Measurements from ENCODE around the gene CDADC1.

The CDADC1 gene

DNA sequence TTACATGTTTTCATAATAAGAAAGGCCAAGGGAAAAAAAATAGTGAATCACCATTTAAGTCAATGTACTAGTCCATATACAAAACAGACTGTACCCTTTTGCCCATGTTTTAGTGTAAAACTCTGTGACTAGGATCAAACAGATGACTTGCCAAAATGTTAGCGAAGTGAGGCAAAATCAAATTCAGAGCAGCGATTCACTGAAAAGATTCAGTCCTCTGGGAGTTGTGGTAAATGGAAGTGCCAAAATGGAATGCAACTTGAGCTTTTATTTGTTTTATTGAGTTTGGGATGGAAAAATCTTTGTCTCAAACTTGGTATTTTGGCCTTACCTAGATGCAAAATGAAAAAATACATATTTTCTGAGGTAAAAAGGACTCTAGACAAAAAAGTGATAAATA is 9.1 kb downstream of the CDADC1 start:
- H3K27ac ChIP-seq (ENCODE audit: low read depth in 2 of 2, low read length in 2 of 2): no peak overlapping the region
- H3K9me3 ChIP-seq (ENCODE audit: control insufficient read depth in 2 of 2, low read length in 2 of 2): no peaks in the 10 kb centered on the region
- H3K4me3 ChIP-seq (ENCODE audit: low read length in 2 of 2): no peak overlapping the region
- no peaks in the 10 kb centered on the region for H3K27me3 ChIP-seq (ENCODE audit: control insufficient read depth in 2 of 2, insufficient read depth in 2 of 2, low read length in 2 of 2)
- no peak overlapping the region for H3K9ac ChIP-seq (ENCODE audit: low read depth in 1 of 2, low read length in 2 of 2)
- no peaks in the 10 kb centered on the region for H3K4me1 ChIP-seq (ENCODE audit: control insufficient read depth in 2 of 2, insufficient read depth in 2 of 2, low read length in 2 of 2)
- peaks cover 22 to 37% of the 10 kb centered on the region in 2 donors for H3K36me3 ChIP-seq (ENCODE audit: control insufficient read depth in 2 of 2, insufficient read depth in 2 of 2, low read length in 2 of 2)

DNA sequence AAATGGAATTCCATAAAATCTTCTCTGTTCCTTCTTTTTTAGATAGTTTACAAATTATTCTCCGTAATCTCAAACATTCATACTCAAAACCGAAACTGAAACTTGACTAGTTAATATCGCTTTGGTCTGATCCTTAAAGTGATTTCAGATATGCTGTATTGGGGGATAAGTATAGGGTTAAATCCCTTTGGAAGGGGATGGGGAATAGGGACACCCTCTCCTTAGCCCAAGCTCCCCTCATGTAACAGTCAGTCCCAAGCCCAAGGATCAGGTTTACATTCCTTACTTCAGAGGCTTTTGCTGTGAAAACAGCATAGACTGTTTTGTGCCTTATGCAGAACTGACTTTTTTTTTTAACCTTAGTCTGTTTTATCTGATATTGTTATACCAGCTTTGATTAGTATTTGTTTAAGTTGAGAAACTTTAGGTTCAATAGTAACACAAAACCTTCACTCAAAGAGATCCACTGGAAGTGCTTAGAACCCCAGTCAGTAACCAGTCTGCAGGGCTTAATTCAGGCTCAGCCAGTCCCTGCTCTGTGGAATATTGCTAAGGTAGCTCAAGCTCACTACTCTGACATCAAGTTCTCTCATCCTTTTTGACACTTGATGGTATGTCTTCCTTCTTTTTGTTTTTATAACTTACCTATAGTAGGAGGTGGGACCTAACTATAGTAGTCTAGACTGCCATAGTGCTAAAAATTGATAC is 10.5 kb downstream of the CDADC1 start:
- H3K27me3 ChIP-seq (ENCODE audit: control insufficient read depth in 2 of 2, insufficient read depth in 2 of 2, low read length in 2 of 2): no peaks in the 10 kb centered on the region
- H3K4me3 ChIP-seq (ENCODE audit: low read length in 2 of 2): peak overlapping the region; percentile 45 to 68
- H3K9ac ChIP-seq (ENCODE audit: low read depth in 1 of 2, low read length in 2 of 2): peak overlapping the region in 1 of 2 donors; percentile 16
- H3K9me3 ChIP-seq (ENCODE audit: control insufficient read depth in 2 of 2, low read length in 2 of 2): no peaks in the 10 kb centered on the region
- H3K36me3 ChIP-seq (ENCODE audit: control insufficient read depth in 2 of 2, insufficient read depth in 2 of 2, low read length in 2 of 2): peaks cover 22 to 39% of the 10 kb centered on the region in 2 donors
- no peaks in the 10 kb centered on the region for H3K4me1 ChIP-seq (ENCODE audit: control insufficient read depth in 2 of 2, insufficient read depth in 2 of 2, low read length in 2 of 2)
- no peak overlapping the region for H3K27ac ChIP-seq (ENCODE audit: low read depth in 2 of 2, low read length in 2 of 2)

DNA sequence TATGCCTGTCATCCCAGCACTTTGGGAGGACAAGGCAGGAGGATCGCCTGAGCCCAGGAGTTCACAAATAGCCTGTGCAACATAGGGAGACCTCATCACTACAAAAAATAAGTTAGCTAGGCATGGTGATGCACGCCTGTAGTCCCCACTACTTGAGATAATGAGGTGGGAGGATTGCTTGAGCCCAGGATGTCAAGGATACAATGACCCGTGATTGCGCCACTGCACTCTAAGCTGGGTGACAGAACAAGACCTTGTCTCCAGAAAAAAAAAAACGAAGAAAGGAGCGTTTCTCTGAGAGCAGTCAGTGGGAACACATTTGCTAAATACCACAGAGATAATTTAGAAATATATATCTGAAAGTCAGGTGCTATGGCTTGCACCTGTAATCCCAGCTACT is 11.9 kb downstream of the CDADC1 start:
- H3K27ac ChIP-seq (ENCODE audit: low read depth in 2 of 2, low read length in 2 of 2): no peak overlapping the region
- no peak overlapping the region for H3K9ac ChIP-seq (ENCODE audit: low read depth in 1 of 2, low read length in 2 of 2)
- peaks cover 22 to 39% of the 10 kb centered on the region in 2 donors for H3K36me3 ChIP-seq (ENCODE audit: control insufficient read depth in 2 of 2, insufficient read depth in 2 of 2, low read length in 2 of 2)
- no peaks in the 10 kb centered on the region for H3K4me1 ChIP-seq (ENCODE audit: control insufficient read depth in 2 of 2, insufficient read depth in 2 of 2, low read length in 2 of 2)
- H3K9me3 ChIP-seq (ENCODE audit: control insufficient read depth in 2 of 2, low read length in 2 of 2): no peaks in the 10 kb centered on the region
- H3K4me3 ChIP-seq (ENCODE audit: low read length in 2 of 2): no peak overlapping the region
- no peaks in the 10 kb centered on the region for H3K27me3 ChIP-seq (ENCODE audit: control insufficient read depth in 2 of 2, insufficient read depth in 2 of 2, low read length in 2 of 2)

DNA sequence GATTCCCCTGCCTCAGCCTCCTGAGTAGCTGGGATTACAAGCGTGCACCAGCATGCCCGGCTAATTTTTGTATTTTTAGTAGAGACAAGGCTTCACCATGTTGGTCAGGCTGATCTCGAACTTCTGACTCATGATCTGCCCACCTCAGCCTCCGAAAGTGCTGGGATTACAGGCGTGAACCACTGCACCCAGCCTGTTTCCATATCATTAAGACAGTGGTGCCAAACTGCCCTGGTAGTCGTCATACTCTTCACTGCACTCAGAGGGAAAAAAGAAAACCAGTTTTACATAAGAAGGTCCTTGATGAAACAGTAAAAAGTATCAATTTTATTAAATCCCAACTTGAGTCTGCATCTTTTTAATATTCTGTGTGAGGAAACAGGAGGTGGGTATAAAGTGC is 14.9 kb downstream of the CDADC1 start:
- H3K36me3 ChIP-seq (ENCODE audit: control insufficient read depth in 2 of 2, insufficient read depth in 2 of 2, low read length in 2 of 2): peaks cover 19 to 27% of the 10 kb centered on the region in 2 donors
- no peaks in the 10 kb centered on the region for H3K4me1 ChIP-seq (ENCODE audit: control insufficient read depth in 2 of 2, insufficient read depth in 2 of 2, low read length in 2 of 2)
- H3K27ac ChIP-seq (ENCODE audit: low read depth in 2 of 2, low read length in 2 of 2): no peak overlapping the region
- H3K9ac ChIP-seq (ENCODE audit: low read depth in 1 of 2, low read length in 2 of 2): no peak overlapping the region
- no peak overlapping the region for H3K4me3 ChIP-seq (ENCODE audit: low read length in 2 of 2)
- no peaks in the 10 kb centered on the region for H3K9me3 ChIP-seq (ENCODE audit: control insufficient read depth in 2 of 2, low read length in 2 of 2)
- H3K27me3 ChIP-seq (ENCODE audit: control insufficient read depth in 2 of 2, insufficient read depth in 2 of 2, low read length in 2 of 2): no peaks in the 10 kb centered on the region

DNA sequence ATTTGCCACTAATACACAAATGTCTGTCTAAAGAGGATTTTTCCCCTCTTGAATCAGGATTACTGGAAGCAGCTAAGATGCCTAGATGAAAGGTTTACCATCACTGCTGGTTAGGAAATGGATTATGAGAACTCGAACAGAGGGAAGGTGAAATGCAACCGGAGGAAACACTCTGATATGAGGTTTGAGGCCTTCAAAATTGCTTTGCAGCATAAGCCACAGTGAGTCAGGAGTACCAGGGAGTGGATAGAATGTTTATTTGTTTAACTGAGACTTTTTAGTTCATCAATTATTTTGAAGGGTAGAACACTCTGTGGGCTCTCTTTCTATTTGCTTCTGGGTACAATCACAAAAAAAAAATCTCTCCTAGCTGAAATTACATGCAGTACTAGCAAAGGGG is 18.1 kb downstream of the CDADC1 start:
- Histone ChIP-seq H3K4me3 (ENCODE audit: low read length in 2 of 2) (no peak overlapping the region), H3K9me3 (ENCODE audit: control insufficient read depth in 2 of 2, low read length in 2 of 2) (no peaks in the 10 kb centered on the region), H3K27ac (ENCODE audit: low read depth in 2 of 2, low read length in 2 of 2) (no peak overlapping the region), H3K36me3 (ENCODE audit: control insufficient read depth in 2 of 2, insufficient read depth in 2 of 2, low read length in 2 of 2) (peaks cover 18 to 19% of the 10 kb centered on the region in 2 donors), H3K4me1 (ENCODE audit: control insufficient read depth in 2 of 2, insufficient read depth in 2 of 2, low read length in 2 of 2) (no peaks in the 10 kb centered on the region), H3K9ac (ENCODE audit: low read depth in 1 of 2, low read length in 2 of 2) (no peak overlapping the region), H3K27me3 (ENCODE audit: control insufficient read depth in 2 of 2, insufficient read depth in 2 of 2, low read length in 2 of 2) (no peaks in the 10 kb centered on the region)

DNA sequence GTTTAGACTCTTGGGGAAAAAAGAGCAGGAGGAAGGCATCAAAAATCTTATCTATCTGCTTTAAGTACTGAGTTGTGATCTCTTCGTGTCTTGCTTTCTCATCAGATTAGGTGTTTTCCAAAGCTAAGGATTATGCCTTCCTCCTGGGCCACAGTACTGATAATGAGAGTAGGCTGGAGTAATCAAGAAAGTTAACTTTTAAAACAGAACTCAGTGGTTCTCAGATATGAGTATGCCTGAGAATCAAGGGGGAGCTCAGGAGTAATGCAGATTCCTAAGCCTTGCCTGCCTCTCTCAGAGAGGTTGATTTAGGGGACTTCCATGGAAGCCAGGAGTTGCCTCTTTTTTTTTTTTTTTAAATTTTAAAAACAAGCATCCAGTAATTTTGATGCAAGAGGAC is 23.5 kb downstream of the CDADC1 start:
- H3K27me3 ChIP-seq (ENCODE audit: control insufficient read depth in 2 of 2, insufficient read depth in 2 of 2, low read length in 2 of 2): no peaks in the 10 kb centered on the region
- no peak overlapping the region for H3K27ac ChIP-seq (ENCODE audit: low read depth in 2 of 2, low read length in 2 of 2)
- no peaks in the 10 kb centered on the region for H3K4me1 ChIP-seq (ENCODE audit: control insufficient read depth in 2 of 2, insufficient read depth in 2 of 2, low read length in 2 of 2)
- peaks cover 6 to 11% of the 10 kb centered on the region in 2 donors for H3K36me3 ChIP-seq (ENCODE audit: control insufficient read depth in 2 of 2, insufficient read depth in 2 of 2, low read length in 2 of 2)
- H3K9me3 ChIP-seq (ENCODE audit: control insufficient read depth in 2 of 2, low read length in 2 of 2): no peaks in the 10 kb centered on the region
- no peak overlapping the region for H3K9ac ChIP-seq (ENCODE audit: low read depth in 1 of 2, low read length in 2 of 2)
- H3K4me3 ChIP-seq (ENCODE audit: low read length in 2 of 2): no peak overlapping the region

DNA sequence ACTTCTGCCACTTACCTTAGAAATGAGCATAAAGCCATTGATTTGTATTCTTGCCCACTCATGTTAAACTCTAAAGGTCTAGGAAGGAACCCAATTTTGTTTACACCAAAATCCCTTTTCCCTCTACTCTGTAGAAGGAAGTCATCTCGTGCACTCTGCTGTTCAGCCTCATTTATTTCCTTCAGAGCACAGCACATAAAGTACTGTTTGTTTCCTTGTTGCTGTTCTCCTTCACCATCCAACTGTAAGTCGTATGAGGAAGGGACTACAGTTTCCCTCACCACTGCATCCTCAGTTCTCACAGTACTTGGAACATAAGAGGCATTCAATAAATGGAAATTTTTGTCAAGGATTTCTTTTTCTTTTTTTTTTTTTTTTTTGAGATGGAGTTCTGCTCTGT is 24.6 kb downstream of the CDADC1 start:
- H3K9me3 ChIP-seq (ENCODE audit: control insufficient read depth in 2 of 2, low read length in 2 of 2): no peaks in the 10 kb centered on the region
- H3K36me3 ChIP-seq (ENCODE audit: control insufficient read depth in 2 of 2, insufficient read depth in 2 of 2, low read length in 2 of 2): peaks cover 6 to 10% of the 10 kb centered on the region in 2 donors
- H3K9ac ChIP-seq (ENCODE audit: low read depth in 1 of 2, low read length in 2 of 2): no peak overlapping the region
- no peak overlapping the region for H3K4me3 ChIP-seq (ENCODE audit: low read length in 2 of 2)
- H3K4me1 ChIP-seq (ENCODE audit: control insufficient read depth in 2 of 2, insufficient read depth in 2 of 2, low read length in 2 of 2): no peaks in the 10 kb centered on the region
- no peaks in the 10 kb centered on the region for H3K27me3 ChIP-seq (ENCODE audit: control insufficient read depth in 2 of 2, insufficient read depth in 2 of 2, low read length in 2 of 2)
- no peak overlapping the region for H3K27ac ChIP-seq (ENCODE audit: low read depth in 2 of 2, low read length in 2 of 2)

DNA sequence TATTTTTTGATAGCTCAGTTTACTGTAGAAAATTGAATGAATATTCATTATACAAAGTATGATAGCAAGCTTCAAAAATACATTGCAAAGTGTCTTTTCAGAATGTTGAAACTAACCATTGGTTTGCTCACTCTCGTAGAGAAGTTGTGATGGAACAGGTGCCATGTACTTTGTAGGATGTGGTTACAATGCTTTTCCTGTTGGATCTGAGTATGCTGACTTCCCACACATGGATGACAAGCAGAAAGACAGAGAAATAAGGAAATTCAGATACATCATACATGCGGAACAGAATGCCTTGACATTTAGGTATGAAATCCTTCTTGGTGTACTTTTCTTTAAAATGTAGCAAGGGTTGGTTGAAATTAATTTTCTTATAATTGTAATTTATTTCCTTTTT is 30.5 kb downstream of the CDADC1 start:
- no peak overlapping the region for H3K4me3 ChIP-seq (ENCODE audit: low read length in 2 of 2)
- H3K9ac ChIP-seq (ENCODE audit: low read depth in 1 of 2, low read length in 2 of 2): no peak overlapping the region
- no peak overlapping the region for H3K27ac ChIP-seq (ENCODE audit: low read depth in 2 of 2, low read length in 2 of 2)
- no peaks in the 10 kb centered on the region for H3K9me3 ChIP-seq (ENCODE audit: control insufficient read depth in 2 of 2, low read length in 2 of 2)
- peaks cover 0 to 7% of the 10 kb centered on the region in 2 donors for H3K36me3 ChIP-seq (ENCODE audit: control insufficient read depth in 2 of 2, insufficient read depth in 2 of 2, low read length in 2 of 2)
- no peaks in the 10 kb centered on the region for H3K27me3 ChIP-seq (ENCODE audit: control insufficient read depth in 2 of 2, insufficient read depth in 2 of 2, low read length in 2 of 2)
- H3K4me1 ChIP-seq (ENCODE audit: control insufficient read depth in 2 of 2, insufficient read depth in 2 of 2, low read length in 2 of 2): no peaks in the 10 kb centered on the region

DNA sequence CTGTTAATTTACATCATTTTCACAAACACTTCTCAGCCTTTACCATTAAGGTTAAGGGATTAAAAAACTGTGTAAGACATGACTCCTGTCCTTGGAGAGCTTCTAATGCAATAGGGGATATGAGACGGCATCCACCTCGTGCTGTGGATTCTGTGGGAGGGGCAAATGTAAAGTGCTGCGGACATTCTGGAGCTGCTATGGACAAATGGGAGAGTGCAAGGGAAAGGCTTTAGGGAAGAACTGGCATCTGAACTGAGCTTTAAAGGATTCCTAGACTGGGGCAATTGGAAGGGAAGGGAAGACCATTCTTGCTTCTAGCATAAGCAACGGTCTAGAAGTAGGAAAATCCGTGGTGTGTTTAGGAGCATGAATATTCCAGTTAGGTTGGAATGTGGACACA is 31.4 kb downstream of the CDADC1 start:
- Histone ChIP-seq H3K27ac (ENCODE audit: low read depth in 2 of 2, low read length in 2 of 2) (no peak overlapping the region), H3K36me3 (ENCODE audit: control insufficient read depth in 2 of 2, insufficient read depth in 2 of 2, low read length in 2 of 2) (peaks cover 0 to 7% of the 10 kb centered on the region in 2 donors), H3K27me3 (ENCODE audit: control insufficient read depth in 2 of 2, insufficient read depth in 2 of 2, low read length in 2 of 2) (no peaks in the 10 kb centered on the region)

DNA sequence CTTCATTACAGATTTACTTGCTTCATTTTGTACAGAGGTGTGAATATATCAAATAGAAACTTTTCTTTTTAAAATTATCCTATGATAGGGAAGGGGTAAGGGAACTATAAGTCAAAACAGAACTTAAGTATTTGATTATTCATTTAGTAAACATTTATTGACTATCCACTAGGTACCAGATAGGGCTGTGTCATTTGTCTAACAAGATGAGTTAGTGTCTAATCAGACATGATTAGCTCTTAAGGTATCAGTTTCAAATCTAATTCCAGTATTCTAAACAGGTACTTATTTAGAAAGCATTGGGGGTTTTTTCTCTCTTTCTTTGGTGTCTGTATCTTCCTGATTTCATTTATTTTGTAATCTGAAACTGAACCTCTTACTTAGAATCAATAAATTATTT is 32.2 kb downstream of the CDADC1 start:
- Histone ChIP-seq H3K4me1 (ENCODE audit: control insufficient read depth in 2 of 2, insufficient read depth in 2 of 2, low read length in 2 of 2) (no peaks in the 10 kb centered on the region), H3K4me3 (ENCODE audit: low read length in 2 of 2) (no peak overlapping the region), H3K27me3 (ENCODE audit: control insufficient read depth in 2 of 2, insufficient read depth in 2 of 2, low read length in 2 of 2) (no peaks in the 10 kb centered on the region), H3K9ac (ENCODE audit: low read depth in 1 of 2, low read length in 2 of 2) (no peak overlapping the region), H3K27ac (ENCODE audit: low read depth in 2 of 2, low read length in 2 of 2) (no peak overlapping the region), H3K9me3 (ENCODE audit: control insufficient read depth in 2 of 2, low read length in 2 of 2) (no peaks in the 10 kb centered on the region), H3K36me3 (ENCODE audit: control insufficient read depth in 2 of 2, insufficient read depth in 2 of 2, low read length in 2 of 2) (peaks cover 0 to 7% of the 10 kb centered on the region in 2 donors)

More for the DNA sequence above, 31.4 kb downstream of the CDADC1 start:
- H3K9me3 ChIP-seq (ENCODE audit: control insufficient read depth in 2 of 2, low read length in 2 of 2): no peaks in the 10 kb centered on the region
- H3K9ac ChIP-seq (ENCODE audit: low read depth in 1 of 2, low read length in 2 of 2): no peak overlapping the region
- no peak overlapping the region for H3K4me3 ChIP-seq (ENCODE audit: low read length in 2 of 2)
- H3K4me1 ChIP-seq (ENCODE audit: control insufficient read depth in 2 of 2, insufficient read depth in 2 of 2, low read length in 2 of 2): no peaks in the 10 kb centered on the region

Measured in mucosa of rectum (tissue), 2 donors.